Adrenal gland (tissue), 5 donors: Measurements from ENCODE around the gene EPHB6.

Experiments used
- POLR2A ChIP-seq, 2 donors: fragments of 450-650 bp; IDR thresholded peaks; one replicate each; pipeline ENCODE4 v1.6.1; 2017; ENCODE audit warnings: antibody characterized with exemption in 2 of 2, mild to moderate bottlenecking in 2 of 2, moderate library complexity in 1 of 2
- TF ChIP-seq, protein P1 (sequence below), 6 experiments: fragments of 450-650 bp in 4 of 6; fragments of 200-600 bp in 2 of 6; sonication (generic) in 1 of 6; IDR thresholded peaks; 1 replicate in 5 of 6; 2 replicates in 1 of 6; pipeline versions ENCODE4 v1.5.1 to v1.8.0; 2016 to 2021; ENCODE audit warnings: antibody characterized with exemption in 6 of 6, mild to moderate bottlenecking in 2 of 6, moderate library complexity in 1 of 6
- donor health status: DM: no; HTN: no; CAD: no.

DNA sequence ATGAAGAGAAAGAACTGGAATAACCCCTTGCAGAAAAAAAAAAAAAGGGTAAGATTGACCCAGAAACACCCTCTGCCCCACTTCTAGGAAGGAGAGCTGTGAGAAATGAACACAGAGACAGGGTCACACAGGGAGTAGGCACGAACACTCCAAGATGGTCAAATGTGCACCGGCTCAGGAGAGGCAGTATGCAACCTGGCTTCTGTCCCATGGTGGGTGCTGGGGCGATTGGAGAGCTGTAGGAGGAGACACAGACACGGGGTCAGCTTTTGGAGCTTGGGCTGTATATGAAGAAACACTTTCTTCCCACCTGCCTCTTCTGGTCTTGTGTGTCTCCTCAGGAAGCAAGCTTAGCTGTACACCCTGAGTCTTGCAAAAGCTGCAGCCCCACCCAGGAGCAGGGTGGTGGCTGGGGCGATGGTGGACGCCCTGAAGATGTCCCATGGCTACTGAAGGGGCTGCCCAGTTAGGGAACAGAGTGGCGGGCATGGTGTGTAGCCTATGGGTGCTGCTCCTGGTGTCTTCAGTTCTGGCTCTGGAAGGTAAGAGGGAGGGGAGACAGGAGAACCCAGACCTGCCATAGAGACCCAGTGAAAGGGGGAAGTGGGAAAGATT, 8.0 kb downstream of the EPHB6 start:
- TF ChIP-seq, protein P1, sequence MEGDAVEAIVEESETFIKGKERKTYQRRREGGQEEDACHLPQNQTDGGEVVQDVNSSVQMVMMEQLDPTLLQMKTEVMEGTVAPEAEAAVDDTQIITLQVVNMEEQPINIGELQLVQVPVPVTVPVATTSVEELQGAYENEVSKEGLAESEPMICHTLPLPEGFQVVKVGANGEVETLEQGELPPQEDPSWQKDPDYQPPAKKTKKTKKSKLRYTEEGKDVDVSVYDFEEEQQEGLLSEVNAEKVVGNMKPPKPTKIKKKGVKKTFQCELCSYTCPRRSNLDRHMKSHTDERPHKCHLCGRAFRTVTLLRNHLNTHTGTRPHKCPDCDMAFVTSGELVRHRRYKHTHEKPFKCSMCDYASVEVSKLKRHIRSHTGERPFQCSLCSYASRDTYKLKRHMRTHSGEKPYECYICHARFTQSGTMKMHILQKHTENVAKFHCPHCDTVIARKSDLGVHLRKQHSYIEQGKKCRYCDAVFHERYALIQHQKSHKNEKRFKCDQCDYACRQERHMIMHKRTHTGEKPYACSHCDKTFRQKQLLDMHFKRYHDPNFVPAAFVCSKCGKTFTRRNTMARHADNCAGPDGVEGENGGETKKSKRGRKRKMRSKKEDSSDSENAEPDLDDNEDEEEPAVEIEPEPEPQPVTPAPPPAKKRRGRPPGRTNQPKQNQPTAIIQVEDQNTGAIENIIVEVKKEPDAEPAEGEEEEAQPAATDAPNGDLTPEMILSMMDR (IDR thresholded peaks at IDR 0.05): no peak
- no peak for TF ChIP-seq POLR2A (IDR thresholded peaks at IDR 0.05)
